ENCODE measurements around the gene LCA5.
"Not testable (repeated sequence)": the region's sequence is repeated elsewhere in the genome, so short reads cannot be mapped to it uniquely, and the experiment has no call there.

The LCA5 gene

DNA sequence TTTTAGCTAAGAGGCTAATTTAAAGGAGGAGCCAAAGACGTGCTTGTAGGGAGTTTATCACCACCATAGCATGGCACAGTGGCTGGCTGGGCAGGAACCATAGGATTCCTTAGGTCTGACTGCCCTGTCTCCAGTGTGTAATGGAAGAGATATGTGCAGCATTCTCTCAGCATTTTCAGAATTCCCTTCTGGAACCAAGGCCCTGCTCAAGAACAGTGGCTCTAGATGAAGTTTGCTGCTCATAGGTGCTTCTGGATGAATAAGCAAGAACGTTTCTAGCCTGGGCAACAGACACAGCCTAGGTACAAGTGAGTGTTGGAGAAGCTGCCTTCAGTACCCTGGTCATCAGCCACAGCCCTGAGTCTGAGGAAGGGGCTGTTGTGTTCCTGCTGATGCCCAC is 69.1 kb downstream of the LCA5 start:
- in situ Hi-C loops (cut with HindIII; ENCODE audit: low sequenced_read_pairs): no loop called here

DNA sequence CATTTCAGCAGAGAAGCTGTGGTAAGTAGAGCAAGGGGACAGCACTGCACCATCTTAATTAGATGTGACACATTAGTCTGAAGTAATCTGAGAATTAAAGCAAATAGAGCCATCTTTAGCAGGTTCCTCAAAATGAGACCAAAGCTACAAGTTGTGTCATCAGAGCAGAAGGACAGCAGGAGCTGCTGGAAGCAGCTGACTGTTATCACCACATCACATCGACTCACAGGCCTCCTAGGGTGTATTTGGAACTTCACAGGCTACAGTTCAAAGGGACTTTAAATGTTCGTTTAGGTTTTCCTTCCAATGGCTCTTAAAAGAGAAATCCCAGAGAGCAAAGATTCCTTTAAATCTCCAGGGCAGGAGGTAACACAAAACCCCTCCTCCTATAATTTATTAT is 69.5 kb downstream of the LCA5 start:
- in situ Hi-C loops (cut with HindIII; ENCODE audit: low sequenced_read_pairs): no loop called here

DNA sequence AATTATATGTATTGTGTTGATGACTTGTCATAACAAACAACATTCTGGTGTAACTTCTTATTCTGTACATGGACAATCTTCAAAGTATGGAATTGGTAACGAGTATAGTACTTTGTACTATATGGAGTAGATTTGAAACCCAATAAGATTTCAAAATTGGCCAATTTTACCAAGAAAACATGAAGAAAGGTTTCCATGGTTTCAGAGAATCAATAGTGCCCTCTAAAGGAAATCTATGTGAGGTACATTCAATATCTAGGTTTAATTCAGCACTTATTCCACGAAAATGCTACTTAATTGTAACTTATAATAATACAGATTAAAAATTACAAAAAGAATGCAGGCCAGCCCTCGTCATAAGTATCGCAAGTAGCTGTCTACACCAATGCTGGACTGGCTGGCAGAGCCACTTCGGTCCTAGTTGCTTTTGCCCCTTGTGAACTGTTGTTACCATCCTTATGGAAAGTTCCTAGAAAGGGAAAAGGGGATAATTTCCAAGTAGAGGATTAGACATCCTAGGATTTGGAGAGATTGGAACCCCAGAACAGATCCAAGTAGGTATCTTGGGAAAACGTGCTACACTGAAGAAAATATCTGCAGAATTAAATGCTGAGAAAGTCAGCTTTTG is 70.9 kb downstream of the LCA5 start:
- in situ Hi-C loops (cut with HindIII; ENCODE audit: low sequenced_read_pairs): no loop called here

DNA sequence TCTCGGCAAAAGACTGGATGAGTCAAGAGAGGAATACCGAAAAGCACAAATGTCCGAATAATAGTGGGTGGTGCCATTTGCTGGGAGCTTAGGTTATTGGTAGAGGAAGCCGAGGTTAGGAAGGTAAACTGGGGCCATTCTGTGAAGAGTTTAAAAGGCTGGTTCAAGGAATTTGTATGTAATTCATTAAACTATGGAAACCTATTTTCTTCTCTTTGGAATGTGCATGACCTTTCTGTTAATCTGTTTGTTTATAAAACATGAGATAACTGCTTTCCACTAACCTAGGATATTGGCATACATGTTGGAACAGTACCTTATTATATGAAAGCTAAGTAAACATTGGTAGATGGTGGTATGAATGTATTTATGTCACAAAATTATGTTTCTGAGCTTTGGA is 71.8 kb downstream of the LCA5 start:
- in situ Hi-C loops (cut with HindIII; ENCODE audit: low sequenced_read_pairs): no loop called here

DNA sequence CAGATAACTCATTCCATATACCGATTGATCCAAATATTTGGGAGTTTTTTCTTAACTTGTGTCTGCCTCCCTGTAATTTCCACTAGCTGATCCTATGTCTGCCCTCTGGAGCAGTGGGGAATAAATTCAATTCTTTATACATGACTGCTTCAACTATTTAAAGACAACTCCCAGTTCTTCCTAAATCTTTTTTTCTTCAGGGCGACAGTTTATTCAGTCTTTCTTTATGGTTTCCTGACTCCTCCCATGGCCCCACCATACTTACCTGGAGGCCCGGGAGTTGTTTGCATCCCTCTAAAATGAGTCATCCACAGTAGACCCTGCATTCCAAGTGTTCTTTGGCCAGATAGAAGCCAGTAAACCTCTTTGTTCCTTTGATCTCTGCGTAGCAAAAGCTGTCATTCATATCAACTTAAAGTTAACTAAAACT is 73.6 kb downstream of the LCA5 start:
- in situ Hi-C loops (cut with HindIII; ENCODE audit: low sequenced_read_pairs): no loop called here

DNA sequence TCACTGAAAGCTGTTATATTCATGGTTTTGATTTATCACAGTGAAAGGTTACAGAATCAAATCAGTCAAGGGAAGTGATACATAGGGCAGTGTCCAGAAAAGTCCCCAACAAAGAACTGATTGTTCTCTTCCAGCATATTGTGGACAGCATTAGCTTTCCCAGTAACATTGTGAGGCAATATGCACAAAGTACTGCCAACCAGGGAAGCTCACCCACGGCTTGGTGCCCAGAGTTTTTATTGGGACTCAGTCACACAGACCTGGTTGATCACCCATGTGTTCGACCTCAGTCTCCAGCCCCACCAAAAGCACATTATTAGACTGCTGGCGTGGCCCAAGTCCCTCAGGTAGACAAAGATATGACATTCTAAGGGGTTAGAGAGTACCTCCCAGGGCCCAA is 76.0 kb downstream of the LCA5 start:
- in situ Hi-C loops (cut with HindIII; ENCODE audit: low sequenced_read_pairs): no loop called here

DNA sequence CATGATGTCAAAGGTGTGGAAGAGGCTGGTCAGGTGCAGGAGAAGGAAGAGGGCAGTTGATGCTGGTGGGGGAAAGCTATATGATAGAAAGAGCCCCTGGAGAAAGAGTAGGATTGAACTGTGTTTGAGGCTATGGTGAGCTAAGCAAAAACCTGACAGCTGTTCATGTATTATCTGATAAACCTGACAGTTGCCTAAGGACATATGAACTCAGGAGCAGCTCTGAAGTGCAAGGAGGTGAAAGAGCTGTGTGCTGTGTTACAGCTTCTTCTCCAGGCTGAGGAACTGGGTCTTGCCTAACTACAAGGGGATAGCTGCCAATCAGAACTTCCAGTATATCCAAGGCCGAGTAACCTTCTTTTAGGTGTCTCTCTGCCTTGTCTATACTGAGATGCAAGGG is 81.8 kb downstream of the LCA5 start:
- in situ Hi-C loops (cut with HindIII; ENCODE audit: low sequenced_read_pairs): no loop called here

DNA sequence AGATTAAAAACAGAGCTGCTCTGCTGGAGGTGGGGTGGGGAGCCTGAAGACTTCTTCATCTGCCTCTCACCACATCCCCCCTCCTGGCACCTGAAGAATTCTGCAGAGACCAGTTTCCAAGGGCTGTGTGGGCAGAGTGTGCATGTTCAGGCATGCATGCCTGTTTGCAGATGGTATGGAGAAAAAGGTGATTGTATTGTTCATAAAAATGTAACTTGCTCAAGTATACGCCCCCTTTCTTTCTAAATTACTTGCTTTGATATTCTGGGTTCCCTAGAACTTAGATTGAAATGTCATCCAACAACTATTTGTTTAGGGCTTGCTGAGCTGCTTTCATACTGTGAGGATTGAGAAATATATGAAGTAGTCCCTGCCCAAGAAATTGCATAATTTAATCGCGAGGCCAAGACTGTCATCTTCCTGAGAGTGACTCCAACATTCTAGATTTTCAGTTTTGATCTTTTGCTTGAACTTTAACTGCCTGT is 83.6 kb downstream of the LCA5 start:
- in situ Hi-C loops (cut with HindIII; ENCODE audit: low sequenced_read_pairs): no loop called here

DNA sequence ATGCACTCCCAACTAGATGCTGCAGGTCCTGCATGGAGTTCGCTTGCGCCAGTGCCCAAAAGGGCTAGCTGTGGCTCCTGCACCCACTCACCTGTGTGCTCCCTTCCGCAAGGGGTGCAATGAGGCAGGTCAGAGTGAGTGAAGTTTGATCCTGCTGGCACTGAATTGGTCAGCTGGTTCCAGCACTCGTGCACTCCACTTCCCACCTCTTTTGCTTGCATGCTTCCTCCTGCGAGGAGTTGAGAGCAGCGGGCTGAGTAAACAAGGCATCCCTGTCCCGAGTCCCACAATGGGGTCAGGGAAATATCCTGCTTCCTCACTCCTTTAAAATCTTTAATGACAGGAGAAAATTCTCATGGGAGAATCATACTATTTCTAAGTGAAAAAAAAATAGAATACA is 86.2 kb downstream of the LCA5 start:
- in situ Hi-C loops (cut with HindIII; ENCODE audit: low sequenced_read_pairs): no loop called here

DNA sequence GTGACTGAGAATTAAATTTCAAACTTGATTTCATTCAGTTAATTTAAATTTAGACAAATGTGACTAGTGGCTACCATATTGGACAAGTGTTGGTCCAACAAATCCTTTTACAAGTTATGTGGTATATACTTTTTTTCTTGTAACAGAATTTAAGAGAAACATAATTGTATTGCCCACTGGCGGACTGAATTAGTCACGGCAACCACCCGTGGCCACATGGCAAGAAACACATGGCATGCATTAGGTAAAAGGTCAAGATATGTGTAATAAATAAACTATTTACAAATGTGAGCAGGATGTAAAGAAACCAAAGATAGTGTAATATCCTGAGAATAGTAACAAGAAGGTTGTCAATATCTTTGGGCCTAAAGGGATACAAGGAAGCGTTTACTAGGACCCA is 91.2 kb downstream of the LCA5 start:
- in situ Hi-C loops (cut with HindIII; ENCODE audit: low sequenced_read_pairs): no loop called here

DNA sequence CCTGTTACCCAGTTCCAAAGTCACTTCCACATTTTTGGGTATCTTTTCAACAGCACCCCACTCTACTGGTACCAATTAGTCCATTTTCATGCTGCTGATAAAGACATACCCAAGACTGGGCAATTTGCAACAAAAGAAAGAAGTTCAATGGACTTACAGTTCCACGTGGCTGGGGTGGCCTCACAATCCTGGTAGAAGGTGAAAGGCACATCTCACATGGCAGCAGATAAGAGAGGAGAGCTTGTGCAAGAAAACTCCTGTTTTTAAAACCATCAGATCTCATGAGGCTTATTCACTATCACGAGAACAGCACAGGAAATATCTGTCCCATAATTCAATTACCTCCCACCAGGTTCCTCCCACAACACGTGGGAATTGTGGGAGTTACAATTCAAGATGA is 93.4 kb downstream of the LCA5 start:
- in situ Hi-C loops (cut with HindIII; ENCODE audit: low sequenced_read_pairs): not testable (repeated sequence)

DNA sequence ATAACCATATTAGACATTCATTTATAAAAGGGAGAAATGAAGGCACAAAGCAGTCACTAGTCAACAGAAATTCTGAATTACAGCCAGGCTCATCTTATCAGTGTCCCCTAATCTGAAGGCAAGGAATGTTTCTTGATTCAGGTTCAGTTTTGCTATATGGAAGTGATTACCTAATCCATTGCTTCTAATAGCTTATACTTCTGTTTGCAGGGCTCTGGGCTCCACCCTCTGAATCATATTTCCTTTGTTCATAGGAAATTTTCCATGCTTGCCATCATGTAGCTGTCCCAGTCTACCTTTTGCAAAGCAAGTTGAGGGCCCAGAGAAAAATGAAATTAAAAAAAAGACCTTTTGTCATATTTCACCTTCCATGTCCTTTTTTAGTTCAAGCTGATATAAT is 96.0 kb downstream of the LCA5 start:
- in situ Hi-C loops (cut with HindIII; ENCODE audit: low sequenced_read_pairs): no loop called here

DNA sequence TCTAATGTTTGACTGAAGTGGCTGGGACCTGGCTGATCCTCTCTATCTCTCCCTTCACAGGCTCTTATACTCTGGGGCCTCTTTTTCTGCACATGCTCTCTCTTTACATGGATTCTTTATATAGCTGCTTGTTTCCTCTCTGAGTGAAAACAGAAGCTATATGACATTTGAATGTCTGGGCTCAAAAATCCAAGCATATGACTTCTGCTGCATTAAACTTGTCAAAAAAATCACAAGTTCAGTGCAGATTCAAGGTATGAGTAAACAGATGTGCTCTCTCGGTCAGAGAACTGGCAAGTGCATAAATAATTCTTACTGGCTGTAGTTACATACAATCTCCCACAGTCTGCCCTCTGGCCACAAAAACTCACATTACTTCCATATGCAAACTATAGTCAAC is 96.6 kb downstream of the LCA5 start:
- in situ Hi-C loops (cut with HindIII; ENCODE audit: low sequenced_read_pairs): no loop called here

DNA sequence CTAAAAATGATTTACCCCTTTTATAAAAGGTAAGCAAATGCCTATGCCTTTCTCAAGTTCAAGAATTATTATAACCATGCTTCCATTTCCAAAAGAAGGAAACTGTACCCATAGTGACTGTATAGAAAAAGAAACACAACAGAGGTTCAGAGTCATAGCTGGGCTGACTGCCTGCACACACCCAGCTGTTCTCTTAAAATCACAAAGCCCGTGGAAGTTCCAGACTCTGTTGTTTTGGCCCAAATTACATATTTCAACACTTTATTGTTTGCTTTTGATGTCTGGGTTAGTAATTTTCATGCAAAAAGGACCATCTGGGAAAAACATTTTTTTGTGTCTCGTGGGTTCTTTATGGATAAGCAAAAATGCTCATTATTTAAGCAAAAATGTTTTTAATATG is 99.2 kb downstream of the LCA5 start:
- in situ Hi-C loops (cut with HindIII; ENCODE audit: low sequenced_read_pairs): no loop called here

DNA sequence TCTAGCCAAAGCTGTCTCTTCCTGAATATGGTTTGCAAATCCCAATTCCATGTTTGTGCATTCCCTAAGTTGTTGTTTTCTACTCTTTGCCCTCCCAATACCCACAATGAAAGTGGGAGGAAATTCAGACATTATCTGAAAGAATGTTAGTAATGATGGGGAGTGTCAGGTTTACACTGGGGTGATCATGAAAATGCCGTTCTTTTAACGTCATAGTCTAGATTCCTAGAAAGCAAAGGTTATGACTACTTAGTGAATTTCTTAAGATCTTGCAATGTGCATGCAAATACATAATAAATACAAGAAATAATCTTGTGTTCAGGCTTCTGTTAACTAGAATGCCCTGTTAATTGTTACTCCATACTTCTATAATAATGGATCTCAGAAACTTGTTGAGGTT is 101.0 kb downstream of the LCA5 start:
- in situ Hi-C loops (cut with HindIII; ENCODE audit: low sequenced_read_pairs): no loop called here

DNA sequence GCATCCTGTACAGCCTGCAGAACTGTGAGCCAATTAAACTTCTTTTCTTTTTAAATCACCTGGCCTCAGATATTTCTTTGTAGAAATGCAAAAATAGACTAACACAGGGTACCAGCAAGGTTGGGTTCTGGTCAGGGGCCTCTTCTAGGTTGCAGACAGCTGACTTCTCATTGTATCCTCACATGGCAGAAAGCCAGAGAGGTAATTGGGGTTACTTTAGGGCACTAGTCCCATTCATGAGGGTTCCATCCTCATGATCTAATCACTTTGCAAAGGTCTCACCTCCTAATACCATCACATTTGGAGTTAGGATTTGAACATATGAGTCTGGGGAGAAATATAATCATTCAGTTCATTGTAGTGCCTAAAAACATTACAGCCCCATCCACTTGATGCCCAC is 101.5 kb downstream of the LCA5 start:
- in situ Hi-C loops (cut with HindIII; ENCODE audit: low sequenced_read_pairs): no loop called here
